Stimulated activated CD8-positive, alpha-beta memory T cell treated with anti-CD3 and anti-CD28 coated beads, Interleukin-12 subunit alpha, Interleukin-12 subunit beta, amount 100 ng/mL, for 1 hour (primary cell): ENCODE measurements around the gene RGCC.

Experiments used
- DNase-seq: peaks from one replicate; pipeline ENCODE4 v3.0.0-alpha.2; 2020; ENCODE audit warnings: low read depth

Gene RGCC

DNA sequence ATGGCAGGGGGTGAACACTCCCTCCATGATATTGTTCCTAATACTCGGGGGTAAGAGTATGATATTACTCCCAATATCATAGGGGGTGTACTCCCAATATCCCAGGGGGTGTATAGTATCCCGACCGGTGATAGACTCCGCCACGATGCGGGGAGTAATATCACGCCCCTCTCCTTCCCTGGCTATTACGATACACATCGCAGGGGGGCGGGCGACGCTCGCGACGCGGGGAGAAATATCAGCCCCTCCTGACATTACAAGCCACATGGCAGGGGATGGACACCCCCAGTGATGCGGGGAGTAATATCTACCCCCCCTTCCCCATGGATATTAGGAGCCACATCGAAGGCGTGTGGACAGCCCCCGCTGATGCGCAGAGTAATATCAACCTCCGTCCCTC lies 3.2 kb upstream of the RGCC start:
- no peak for DNase-seq

DNA sequence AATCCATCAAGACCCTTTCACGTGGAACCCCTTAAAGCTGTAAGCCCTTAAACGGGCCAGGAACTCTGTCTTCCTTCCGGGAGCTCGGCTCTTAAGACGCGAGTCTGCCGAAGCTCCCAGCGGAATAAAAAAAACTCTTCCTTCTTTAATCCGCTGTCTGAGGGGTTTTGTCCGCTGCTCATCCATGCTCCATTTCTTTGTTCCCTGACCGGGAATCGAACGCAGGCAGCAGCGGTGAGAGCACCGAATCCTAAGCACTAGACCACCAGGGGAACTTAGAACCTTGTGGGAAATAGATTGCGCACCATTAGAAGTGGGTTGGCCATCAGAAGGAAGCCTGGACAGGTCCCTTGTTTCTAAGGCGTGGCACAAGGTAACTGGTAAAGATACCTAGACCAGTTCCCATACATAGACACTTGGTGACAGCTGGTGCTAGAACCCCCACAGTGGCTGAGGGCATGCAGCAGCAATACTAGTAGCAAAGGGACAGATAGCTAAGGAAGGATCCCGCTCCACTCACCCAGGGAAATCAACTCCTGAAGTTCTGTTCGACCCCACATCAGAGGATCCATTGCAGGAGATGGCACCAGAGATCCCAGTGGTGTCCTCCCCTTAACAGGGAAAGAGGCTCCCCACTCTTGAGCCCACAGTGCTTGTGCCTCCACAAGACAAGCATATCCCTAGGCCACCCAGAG lies 1.5 kb upstream of the RGCC start:
- no peak for DNase-seq

DNA sequence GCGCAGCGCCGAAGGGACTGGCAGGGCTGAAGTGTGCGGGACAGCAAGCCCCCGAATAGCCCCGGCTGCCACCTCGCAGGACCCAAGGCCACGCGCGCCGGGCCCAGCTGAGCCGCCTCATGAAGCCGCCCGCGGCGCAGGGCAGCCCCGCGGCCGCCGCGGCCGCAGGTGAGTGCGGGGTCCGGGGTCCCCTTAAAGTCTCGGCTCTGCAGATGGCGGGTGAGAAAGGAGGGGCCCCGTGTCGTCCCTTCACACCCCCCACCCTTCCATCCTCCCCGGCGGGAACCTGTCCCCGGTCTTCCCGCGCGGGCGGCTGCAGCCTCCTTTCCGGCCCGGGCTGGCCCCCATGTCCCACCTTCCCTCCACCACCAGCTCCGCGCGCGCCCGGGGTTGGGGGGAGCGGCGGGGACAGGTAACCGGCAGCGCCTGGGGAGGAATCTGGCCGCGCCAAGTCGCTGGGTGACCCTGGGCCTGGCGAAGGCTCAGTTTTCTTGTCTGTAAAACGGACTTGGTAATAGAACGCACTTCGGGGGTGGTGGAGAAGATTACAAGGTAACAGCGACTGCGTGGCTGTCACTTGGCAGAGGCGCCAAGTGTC lies 338 bp downstream of the RGCC start:
- no peak for DNase-seq

DNA sequence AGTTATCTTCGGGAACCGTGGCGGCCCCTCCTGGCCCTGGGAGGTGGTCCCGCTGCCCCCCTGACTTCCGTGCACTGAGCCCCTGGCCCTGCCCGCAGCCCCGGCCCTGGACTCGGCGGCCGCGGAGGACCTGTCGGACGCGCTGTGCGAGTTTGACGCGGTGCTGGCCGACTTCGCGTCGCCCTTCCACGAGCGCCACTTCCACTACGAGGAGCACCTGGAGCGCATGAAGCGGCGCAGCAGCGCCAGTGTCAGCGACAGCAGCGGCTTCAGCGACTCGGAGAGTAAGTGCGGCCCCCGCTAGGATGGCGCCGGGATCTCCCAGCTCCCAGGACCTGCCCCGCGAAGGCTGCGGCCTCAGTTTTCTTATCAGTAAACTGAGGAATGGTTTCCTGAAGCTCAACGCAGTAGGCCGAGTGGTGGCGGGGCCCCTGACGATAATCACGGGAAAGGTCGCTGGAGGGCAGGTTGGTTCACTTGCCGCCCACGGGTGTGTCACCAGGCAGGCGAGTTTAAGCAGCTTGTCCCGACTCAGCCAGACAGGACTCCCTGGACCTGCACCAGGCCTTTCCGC lies 924 bp downstream of the RGCC start:
- DNase-seq = no peak

DNA sequence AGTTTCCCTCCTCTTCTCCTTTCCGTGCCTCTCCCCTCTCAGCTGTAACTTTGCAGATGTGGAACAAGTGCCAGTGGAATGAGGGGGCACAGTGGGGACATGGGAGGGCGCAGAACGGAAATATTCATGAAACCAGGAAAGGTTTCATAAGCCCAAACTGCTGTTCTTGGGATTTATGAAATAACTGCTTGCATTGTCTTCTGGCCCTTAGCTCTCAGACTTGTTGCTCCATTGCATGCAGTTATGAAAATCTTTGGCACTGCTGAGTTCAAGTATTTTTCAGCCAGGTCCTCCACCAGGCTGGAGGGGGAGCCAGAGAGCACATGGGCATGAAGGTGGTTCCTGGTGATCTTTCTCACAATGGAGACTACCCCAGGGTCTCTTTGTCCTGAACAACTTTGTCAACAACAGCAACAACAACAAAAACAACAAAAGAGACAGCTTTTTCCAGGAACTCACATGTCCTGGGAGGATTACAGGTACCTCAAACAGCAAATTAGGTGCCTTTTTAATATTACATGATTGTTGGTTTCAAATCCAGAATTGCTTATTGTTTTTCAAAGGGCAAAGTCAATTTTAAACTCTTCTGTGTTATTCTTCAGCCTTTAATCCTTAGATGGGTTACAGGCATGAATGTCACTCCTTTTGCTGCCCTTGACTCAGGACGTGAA lies 1.5 kb downstream of the RGCC start:
- DNase-seq = peak; percentile 45

DNA sequence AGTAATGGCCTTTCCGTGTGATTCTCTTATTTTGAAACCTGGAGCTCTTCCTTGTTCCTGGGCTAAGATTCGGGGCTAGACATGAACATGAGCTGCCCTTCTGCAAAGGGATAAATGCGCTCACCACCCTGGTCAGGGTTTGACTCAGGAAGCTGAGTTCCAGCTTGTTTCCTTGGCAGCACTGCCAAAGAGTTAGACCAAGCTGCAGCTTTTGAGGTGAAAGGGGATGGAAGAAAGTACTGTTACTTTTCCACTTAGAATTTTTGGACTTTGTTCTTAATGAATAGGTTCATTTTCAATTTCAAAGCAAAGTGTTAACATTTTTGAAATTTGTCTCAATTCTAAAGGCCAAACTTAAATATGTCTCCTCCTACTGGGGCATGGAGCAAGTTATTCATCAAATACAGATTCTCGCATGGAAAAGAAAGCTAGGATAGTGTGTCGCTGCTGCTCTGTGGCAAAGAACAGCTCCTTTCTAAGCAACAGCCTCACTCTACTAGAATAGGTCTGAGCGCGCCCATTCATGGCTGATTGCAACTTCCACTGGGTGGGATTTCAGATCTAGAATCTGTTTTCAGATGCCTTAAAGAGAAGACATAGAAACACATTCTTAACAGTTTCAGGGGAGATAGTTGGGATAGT lies 2.2 kb downstream of the RGCC start:
- DNase-seq = no peak

DNA sequence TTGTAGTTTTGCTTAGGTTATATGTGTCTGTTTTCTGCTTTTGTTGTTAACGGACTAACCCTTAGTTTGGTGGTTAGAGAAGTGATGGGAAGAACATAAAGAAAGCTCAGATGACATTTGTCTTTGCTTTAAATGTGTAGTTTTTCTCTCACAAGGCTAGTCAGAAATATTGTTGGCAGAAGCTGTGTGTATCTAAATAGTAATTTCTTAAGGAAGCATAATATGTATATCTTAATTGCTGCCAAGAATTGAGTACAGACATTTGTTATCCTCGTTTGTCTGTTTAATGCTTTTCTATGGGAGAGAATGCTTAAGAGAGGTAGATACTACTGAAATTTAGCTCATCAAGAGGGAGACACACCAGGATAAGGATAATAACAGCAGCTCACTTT lies 2.7 kb downstream of the RGCC start:
- DNase-seq = no peak

DNA sequence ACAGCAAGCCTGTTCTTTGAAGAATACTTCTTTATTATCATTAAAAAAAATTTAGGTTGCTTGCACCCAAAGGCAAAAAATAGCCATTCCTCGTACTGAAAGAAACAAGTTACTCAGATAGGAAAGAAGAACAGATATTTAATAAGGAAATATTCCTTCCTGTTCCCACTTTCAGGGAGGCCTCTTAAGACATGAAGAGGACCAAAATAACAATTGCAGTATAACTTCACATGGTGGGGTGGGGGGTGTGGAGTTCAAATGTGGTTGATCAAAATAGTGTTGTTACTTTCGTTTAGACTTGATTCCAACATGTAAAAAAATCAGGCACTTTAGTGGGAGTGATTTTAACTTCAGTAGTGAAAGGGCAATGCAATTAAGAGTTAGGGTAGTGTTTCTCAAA lies 3.6 kb downstream of the RGCC start:
- no peak for DNase-seq

DNA sequence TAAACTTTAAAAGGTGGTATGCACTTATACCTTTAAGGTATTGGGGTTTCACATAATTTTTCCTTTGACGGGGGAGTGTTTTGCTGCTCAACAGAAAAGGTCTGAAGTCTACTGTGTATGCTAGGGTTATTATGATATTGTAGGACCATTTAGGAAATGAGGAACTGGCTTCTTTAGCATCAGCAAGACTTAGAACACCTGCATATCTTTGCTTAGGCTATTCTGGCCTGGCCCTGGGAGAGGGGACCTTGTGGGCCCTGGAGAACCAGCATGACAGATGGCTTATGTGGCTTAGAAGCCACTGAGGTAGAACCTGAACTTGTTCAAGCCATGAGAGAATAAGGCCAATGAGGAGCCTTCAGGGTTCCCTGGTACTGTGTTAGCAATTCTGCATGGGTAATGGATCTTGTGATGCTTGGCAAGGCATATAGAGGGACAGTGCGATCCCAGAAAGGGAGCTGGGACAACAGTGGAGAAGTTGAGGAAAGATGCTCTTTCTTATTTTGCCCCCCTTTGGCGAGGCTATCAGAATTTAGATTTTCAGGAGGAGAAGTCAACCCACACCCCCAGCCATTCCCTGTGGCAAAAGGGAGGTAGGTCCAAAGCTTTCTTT lies 4.3 kb downstream of the RGCC start:
- DNase-seq = no peak

DNA sequence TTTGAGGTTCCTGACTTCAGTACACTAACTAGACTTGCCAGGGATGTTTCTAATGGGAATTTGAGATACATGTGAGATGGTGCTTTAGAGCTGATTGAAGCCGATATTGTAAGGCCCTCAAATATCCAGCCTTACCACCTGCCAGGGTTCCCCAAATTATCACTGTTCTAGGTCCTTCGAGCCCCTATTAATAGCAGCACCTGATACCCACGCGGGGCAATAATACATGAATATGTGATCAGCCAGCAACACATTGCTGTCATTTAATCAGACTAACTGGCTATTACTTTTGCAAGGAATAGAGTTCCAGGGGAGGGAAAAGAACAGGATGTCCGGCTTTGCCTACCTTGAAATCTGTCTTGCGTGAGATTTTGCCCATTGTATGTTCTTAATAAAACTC lies 5.1 kb downstream of the RGCC start:
- no peak for DNase-seq

DNA sequence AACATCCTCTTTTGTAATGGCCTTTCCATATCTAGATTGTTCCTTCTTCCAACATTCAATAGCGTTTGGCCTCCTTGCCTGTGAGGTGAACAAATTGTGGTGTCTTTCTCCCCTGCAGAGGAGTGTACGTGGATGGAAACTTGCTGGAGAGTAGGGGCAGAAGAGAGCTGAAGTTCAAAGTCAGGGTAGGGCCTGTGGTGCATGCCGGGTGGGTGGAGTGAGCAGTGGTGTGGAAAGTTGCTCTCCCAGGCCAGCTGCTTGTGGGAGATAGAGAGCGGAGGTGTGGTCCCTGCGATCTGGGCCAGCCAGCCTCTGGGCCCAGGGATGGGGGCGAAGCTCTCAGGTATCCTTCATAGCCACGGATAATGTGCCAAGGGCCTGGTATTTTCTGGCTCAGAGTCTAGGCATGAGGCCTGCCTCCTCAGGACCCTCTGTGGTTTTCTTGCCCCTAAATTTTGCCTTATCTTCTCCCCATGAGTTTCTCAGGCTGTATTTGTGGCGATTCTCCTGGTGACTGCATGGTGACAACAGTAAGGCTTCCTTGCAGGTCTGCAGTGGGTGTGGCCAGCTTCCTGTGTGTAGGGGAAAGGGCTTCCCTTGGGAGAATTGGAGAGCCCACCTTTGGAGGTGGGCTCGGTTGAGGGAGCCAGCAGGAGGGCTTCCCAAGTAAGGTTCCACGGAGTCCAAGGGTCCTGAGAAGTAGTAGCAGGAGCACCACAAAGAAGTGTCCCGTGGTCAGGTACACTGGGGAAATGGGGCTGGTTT lies 6.7 kb downstream of the RGCC start:
- peak; percentile 32 for DNase-seq

DNA sequence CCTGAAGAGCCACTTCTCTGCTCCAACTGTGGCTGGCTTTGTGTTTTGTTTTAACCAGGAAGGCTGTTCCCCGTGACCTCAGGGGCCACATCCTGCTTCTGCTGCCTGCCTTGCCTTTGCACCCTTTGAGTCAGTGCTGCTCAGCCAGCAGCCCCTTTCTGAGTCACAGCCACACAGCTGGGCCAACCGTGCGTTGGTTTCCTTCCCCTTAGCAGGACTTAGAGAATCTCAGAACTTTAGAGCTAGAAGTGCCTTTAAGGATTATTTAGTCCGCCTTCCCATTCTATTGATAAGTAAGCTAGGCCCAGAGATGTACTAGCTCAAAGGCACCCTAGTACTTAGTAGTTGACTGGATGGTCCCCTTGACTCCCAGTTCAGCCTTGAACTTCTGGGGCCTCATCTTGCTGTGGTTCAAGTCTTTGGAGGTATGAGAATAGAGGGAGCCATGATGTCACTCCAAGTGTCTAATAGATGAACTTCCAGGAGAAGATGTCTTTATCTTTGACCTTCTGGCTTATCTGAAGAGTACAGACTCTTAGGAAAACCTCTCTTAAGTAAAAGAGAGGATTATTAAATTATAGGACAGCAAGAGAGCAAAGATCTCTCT lies 8.0 kb downstream of the RGCC start:
- peak; percentile 77 for DNase-seq

DNA sequence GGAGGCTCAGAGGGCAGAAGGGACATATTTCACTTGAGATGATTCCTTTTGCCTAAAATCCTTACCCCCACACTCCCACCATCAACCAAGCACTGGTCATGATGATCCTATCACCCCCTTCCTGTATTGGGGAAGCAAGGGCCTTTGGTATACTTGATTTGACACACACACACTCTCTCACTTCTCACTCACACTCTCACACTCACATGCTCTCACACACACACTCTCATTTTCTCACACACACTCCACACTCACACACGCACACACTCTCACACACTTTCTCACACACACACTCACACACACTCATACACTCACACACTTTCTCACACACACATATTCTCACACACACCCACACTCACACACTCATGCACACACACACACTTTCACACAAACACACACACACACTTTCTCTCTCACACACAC lies 8.6 kb downstream of the RGCC start:
- DNase-seq = no peak

DNA sequence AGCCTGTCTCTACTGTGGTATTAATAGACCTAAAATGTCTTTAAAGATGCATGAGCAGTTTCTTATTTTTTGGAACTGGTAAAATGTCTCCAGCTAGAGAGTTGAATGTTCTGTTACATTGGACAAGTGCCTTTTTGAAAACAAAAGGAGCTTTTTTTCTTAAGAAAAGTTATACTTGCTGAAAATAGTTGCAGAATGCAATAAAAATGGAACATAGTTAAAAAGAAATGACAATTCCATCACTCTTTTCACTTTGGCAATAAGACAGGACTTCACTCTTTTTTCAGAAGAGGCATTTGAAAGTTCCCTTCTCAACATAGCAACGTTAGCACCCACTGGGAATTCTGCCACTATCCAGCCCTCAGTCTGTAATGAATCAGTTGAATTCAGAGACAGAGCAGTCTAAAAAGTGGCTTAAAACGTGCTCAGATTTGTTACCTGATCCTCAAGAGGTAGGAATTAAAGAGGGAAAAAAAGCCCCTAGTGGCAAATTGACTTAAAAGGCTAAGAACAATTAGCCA lies 10.1 kb downstream of the RGCC start:
- no peak for DNase-seq

DNA sequence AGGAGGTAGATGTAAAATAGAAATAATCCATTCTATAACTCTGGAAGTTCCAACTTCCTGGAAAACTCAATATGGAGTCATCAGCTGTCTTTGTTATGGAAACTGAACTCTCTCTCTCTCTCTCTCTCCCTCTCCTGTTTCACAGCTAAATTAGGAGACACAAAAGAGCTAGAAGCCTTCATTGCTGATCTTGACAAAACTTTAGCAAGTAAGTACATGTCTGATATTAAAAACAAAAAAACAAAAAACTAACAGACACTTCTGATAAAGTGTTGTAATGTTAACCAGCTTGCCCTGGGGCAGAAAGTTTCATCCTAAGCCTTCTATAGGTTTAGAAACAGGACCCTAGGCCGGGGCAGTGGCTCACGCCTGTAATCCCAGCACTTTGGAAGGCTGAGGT lies 11.3 kb downstream of the RGCC start:
- no peak for DNase-seq

DNA sequence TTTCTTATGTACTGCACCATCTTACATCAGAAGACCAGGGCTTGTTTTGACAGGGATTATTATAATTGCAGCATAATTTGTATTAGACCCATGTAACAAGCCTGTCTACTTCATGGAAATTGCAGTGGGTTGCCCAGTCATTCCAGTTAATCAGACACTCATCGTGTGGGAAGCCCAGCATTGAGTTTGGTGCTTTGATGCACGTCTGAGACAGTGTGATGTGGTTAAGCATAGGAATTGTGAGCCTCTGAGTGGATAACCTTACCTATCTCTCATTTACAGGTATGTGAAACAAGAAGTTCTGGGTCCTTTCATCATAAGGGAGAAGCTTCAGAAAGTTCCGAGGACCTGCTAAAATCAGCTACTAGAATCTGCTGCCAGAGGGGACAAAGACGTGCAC lies 12.8 kb downstream of the RGCC start:
- DNase-seq = no peak

DNA sequence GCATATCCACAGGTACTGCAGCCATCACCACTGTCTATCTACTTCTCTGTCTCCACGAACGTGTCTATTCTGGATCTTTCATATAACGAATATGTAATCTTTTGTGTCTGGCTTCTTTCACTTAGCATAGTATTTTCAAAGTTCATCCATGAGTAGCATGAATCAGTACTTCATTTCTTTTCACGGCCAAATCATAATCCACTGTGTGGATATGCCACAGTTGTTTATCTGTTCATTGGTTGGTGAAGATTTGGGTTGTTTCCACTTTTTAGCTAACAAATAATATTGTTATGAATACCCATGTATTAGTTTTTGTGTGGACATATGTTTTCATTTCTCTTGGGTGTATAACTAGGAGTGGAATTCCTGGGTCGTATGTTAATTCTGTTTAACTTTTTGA lies 14.4 kb downstream of the RGCC start:
- DNase-seq = no peak

DNA sequence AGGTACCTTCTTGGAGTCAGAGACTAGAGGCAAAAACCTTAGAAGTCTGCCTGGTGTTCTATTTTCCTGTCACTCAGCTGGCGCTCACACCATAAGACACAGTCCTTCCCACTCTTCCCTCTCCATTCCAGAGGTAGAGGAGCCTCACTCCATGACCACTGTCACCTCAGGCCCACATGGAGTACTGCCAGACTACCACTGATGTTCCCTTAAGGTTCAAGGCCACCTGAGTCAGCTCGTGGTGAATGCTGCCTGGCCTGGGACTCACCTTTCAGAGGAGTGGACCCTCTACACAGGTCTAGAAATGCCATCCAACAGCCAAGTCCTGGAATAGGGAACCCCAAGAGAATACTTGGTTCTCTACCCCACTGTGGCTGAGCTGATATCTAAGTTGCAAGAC lies 29.9 kb downstream of the RGCC start:
- no peak for DNase-seq

DNA sequence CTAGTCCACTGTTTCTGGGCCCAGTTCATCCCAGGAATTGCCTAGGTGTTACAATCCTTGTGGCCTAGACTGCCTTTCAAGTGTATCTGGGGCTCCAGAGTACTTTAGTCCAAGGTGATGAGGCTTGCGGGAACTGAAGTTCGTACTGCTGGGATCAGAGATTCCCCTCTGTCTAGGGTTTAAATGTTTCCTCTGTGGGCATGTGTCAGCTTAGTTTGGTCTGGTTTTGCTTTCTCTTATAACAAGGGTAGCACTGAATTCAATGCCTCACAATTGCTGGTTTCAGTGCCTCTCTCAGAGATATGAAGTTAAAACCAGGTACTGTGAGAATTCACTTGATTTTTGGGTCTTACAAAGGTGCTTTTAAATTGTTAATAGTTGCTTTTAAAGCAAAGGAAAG lies 30.8 kb downstream of the RGCC start:
- DNase-seq = no peak

DNA sequence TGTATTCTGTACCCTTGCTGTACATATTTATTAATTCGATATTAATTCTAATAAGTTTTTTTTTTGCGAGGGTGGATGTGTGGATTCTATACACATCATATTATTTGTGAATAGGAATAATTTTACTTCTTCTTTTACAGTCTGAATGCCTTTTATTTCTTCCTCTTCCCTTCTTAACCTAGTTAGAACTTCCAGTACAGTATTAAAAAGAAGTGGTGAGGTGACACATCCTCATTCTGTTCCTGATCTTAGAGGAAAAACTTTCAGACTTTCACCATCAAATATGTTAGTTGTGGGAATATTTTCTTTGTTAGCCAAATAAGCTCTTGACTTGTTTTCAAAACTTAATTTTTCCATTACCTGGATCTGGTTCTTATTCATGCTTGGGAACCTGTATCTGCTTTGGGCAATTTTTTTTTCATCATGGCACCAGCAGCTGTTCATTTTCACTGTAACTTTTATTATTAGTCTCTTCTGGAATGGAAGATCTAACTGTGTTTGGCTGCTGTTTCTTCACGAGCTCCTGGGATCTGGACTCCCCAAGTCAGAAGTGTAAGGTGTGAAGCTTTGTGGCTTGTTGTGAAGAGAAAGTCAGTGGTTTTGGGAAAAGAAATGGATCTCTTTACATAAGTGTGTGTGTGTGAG lies 33.1 kb downstream of the RGCC start:
- no peak for DNase-seq
